ENCODE results near the gene GTPBP2.
"Not testable (repeated sequence)": the region's sequence is repeated elsewhere in the genome, so short reads cannot be mapped to it uniquely, and the experiment has no call there.

- not testable (repeated sequence) for TF ChIP-seq POLR2A (IDR thresholded peaks at IDR 0.05; ENCODE audit: low read depth, low read length); POLR2AphosphoS5 (IDR thresholded peaks at IDR 0.05; ENCODE audit: low read depth, low read length); TAF1 (IDR thresholded peaks at IDR 0.05; ENCODE audit: borderline replicate concordance, low read depth, low read length)
Measured at GRCh38 chr6:43662948-43663347, 33.9 kb upstream of the GTPBP2 start.
